Measurements from ENCODE around the gene ZFAND5.
A peak's percentile ranks its signal among the peaks of the same experiment; 100 is the strongest.

ZFAND5 gene

DNA sequence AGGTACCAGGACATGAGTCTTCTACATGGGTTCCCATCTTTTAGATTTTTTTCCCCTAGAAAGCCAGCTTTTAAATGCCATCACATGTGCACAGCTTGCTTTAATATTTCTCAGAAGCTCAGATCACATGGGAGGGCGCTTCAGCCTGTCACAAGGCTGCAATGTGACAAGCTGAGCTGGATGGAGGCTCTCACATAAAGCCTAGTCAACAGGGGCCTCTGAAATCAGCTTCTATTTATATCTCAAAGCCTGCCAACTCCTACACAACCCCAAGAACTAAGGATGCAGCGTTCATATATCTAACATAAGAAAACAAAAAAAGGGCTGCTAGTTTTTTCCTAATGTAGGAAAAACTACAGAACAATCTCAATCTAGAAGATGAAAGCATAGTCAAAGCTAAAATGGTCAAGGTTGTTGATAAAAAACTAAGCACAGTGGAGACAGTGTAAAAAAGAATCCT lies 2.3 kb downstream of the ZFAND5 start:
- DNase-seq: peak; percentile 86

DNA sequence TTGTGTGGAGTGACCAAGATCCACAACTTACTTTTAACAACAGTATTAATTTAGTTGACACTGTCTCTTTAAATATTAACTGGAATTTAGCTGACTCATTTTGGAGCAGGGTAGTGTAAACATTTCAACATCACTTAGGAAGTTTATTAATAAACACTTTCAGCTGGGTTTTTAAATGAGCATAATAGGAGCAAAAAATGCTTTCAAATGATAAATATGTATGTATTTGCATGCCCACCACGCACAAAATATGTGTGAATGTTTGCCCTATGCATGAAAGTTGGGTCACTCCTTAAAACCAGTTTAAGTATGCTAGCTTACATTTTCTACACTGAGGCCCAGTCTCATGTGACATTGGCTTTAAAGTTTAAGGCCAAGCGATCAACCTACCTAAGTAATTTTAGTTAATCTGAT lies 2.9 kb downstream of the ZFAND5 start:
- DNase-seq: peak; percentile 38

DNA sequence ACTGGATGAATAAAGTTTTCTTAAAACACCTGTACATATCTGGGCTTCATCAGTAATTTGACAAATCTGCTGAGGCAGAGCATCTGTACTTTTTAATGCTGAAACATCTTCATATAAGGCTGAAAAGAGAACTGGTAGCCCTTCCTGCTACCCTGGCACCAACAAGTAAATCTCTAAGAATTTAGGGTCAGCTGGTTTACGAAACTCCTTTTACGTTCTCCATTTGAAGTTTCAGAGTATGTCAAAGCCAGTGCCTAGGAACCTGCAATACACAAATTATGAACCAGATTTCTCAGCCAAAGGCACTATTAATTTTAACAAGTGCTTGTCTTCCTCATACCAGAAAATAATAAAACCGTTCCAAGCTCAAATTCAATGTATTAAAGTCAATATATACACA lies 3.8 kb downstream of the ZFAND5 start:
- no peak for DNase-seq

DNA sequence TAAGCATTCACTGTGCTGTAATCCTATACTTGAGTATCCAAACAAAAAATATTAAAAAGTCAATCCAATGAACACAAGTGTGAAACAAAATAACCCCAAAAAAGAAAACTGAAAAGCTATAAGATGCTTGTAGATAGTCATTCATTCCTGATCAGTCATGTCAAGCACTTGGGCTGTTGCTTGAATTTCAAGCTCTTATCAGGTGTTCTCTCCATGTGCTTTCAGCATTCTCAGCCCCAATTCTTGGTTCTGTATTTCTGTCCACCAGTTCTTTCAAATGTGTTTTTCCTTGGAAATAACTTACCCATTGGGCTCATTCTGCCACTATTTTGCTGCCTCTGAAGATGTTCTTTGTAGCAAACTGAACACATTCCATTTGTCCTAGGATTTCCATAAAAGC lies 4.7 kb downstream of the ZFAND5 start:
- no peak for DNase-seq

DNA sequence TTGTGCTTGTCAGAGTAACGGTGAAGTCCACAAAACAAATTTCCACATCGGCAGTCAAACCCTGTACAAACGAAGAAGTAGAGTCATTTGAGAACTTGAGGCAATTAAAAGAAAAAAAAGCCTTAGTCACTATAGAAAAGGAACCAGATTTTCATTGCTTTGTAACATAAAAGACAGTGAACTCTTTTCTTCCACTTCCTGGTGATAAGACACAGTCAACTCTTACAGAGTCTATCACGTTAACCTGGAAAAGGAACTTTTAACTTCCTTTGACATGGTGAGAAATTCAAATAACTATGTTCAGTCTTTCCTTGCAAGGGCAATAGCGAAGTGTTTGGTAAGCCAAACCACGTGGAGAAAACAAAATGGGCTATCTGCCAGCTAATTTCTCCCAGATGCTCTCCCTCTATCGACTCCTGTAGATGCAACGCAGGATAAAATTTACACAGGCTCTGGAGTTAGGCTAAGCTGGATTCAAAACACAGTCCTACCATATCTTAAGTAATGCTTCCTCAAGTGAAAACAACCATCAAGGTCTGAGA lies 8.9 kb downstream of the ZFAND5 start:
- DNase-seq: no peak

DNA sequence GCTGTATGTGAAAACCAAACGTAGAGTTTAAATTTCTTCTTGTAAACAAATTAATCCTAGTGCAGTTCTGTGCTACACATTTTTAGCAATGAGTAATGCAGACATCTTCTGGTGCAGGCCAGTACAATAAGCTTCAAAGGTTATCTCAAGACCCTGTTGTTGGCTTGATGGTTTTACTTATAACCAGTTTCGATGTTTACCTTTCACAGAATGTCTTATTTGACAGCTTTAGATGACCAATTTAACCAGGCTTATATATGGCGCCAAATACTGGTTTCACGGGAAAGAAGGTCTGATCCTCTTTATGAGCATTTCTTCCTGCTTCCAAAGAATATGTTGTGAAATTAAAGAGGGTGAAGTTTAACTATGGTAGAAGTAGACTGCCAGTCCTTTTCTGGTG lies 9.9 kb downstream of the ZFAND5 start:
- no peak for DNase-seq

DNA sequence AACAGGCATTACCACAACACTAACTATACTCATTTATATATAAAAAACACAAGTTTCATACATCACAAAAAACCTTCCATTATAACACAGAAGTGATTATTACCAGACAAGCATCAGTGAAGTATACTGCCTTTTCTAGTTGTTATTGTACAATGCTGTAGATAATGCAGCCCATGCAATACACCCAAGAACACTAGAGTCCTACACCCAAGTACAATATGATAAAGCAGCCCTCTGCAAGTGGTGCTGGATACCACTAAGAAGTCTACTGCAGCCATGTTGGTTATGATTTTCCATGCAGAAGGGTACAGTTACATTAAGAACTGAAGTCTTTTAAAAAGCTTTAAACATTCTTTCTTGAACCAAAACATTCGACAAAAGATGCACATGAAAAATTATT lies 10.3 kb downstream of the ZFAND5 start:
- no peak for DNase-seq

DNA sequence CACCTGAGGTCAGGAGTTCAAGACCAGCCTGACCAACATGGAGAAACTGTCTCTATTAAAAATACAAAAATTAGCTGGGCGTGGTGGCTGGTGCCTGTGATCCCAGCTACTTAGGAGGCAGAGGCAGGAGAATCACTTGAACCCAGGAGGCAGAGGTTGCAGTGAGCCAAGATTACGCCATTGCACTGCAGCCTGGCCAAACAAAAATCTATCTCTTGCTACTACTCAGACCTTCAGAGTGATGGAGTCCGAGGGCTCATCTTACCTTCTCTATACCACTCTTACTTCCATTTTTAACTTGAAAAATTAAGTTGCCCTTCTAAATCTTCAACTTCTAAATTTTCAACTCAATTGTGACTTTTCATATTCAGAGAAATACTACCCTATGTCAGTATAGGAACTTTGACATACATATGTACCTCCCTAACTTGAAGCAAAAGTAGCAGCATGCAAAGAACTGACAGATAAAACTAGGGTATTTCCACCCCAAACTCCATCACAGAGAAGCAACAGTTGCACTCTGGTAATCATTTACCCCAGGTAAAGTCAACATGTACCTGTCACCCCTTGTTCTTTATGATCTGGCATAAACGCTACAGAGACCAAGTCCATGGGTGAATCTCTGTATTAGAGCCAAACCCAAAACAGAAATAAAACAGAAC lies 11.4 kb downstream of the ZFAND5 start:
- DNase-seq: no peak

DNA sequence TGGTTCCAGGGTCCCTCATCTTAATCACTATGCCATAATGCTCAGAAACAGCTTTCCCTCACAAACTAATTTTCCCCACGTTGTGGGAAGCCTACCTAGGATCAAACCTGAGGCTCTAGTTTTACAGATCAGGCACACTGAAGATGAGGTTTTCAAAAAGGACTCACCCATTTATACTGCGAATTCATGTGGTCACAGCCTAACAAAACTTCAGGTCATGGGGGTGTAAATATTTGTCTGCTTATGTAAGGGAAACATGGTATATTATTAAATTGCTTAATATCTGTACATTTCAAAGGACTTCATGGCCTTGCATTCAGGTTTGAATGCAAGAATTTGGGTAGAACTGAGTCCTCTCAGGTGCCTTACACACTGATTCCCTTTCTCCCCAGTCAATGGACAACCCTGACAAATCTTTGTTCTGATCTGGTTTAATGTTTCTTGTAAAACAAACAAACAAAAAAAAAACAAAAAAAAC lies 12.1 kb downstream of the ZFAND5 start:
- DNase-seq: peak; percentile 40

DNA sequence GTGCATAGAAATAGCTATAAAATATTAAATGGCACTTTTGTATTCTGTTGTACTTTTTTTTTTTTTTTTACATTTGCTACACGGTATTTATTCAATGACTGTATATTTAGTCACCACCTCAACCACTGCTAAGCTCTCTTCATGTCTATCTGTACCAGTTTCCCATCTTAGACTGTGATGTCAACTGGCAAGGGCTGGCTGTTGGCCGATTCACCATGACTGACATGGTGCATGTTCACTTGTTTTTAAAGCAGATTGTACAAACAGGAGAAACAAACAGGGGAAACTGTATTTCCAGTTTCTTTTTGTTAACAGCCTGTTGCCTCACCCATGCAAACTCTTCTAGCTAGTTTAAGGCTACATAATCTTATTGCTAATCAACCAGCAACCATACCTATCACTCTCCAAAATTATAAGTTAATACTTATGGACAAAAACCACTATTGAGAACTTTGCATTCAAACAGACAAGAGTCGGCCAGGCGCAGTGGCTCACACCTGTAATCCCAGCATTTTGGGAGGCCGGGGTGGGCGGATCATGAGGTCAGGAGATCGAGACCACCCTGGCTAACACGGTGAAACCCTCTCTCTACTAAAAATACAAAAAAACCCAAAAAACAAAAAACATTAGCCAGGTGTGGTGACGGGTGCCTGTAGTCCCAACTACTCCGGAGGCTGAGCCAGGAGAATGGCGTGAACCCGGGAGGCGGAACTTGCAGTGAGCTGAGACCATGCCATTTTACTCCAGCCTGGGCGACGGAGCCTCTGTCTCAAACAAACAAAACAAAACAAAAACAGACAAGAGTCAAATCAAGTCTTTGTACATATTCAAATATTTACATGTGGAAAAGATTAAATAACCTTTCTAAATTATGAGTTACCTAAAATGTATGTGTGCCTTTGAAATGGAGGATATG lies 13.2 kb downstream of the ZFAND5 start:
- DNase-seq: peak; percentile 90

DNA sequence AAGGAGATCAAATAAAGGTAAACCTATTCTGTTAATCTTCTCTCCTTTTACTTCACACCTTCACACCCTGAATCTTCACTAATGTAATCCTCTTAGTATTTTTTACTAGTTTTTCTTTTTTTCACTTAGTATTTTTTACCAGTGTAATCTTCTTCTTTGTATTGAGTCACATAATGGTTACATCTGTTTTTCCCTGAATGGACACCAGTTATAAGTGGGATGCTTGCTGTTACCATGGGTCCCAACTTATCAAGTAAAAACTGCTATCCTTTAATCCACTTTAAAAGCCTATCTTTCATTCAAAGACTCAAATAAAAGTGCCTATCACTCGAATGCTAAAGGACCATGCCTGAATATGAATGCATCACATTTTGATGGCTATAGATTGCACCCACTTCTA lies 15.1 kb downstream of the ZFAND5 start:
- no peak for DNase-seq

DNA sequence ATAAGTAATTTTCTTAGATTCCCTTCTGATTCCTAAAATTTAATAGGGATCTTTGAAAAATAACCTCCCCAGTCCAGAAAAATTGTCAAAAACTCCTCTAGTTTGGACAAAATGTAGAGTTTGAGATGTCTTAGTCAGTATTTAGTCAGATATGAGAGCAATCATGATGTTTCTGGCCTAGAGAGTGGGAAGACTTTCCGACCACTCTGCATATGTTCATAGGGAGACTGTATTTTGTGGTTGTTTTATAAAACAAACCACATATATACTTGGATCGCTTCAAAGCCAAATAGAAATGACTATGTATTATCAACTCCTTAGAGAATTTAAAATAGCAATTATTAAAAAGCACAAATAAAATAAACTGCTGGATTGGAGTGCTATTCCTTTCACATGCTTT lies 15.8 kb downstream of the ZFAND5 start:
- no peak for DNase-seq

DNA sequence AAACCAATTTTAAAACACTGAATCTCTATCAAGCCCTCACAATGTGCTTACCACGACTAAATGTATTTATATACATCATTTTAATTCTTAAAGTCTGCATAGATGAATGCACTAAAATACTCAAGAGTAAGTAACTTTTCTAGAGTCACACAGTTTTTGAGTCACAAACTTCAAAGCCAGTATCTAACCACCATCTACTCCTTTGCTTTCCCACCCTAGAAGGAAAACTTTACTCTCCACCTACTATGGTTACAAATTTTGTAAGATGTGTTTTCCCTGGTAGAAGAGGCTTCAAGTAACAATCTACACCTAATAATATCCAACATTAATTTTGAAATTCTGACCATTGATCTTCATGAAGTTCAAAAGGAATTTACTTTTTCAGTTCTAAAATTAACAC lies 18.7 kb downstream of the ZFAND5 start:
- no peak for DNase-seq

DNA sequence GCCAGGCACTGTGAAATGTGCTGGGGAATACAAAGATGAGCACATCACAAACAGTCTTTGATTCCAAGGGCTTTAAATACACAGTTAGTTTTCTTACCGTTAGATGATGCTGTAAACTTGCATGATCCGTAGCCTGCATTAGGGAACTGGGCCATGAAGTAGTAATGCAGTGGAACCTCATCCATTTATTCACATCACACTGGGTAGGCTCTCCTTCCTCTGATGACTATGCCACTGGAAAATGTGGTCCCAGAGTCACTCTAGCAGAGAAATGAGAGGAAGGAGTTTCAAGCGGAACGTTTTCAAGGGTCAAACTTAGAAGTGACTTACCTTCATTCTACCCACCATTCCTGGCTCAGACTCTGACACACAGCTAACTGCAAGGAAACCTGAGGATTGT lies 26.4 kb downstream of the ZFAND5 start:
- DNase-seq: no peak

DNA sequence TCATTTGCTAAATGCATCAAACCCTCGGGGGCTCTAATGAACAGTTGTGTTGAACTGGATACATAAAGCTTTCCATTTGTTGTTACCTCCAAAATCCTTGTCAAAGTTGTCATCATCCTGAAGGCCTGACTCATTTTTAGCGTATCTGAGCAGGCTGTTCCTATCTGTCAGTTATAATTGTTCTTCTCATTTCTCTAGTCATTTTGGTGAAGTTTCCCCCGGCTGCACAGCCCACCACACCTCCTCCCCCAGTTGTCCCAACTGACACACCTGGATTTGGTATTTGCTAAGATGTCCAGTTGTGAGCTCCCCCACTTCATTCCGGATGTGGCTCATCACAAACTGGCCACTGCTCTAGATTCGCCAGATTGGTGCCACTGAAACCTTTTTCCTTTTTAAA lies 27.7 kb downstream of the ZFAND5 start:
- no peak for DNase-seq

DNA sequence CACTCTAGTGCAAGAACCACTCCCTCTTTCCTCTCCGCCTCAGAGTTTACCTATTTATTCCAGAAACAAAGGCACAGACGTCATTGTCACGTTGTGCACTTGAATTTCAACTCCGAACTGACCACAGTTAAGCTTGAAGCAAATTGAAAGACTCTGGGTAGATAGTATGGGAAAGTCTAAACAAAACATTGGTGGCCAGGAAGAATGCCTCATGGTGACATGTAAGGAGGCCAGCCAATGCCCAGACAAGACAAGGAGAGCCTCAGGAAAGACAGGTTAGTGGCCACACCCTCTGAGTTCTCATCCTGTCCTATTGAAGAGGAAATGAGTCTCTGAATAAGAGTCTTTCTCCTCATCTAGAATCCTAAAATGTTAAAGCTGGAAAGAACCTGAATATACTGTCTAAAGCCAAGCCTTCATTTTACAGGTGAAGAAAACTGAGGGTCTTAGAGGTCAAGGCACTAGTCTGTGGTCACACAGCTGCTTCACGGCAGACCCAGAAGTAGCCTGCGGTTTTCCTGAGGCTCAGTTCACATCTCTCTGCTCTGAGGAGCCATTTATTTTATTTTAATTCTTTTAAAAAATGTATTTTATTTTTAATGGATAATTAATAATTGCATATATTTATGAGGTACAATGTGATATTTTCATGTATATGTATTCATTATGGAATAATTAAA lies 30.2 kb downstream of the ZFAND5 start:
- no peak for DNase-seq

DNA sequence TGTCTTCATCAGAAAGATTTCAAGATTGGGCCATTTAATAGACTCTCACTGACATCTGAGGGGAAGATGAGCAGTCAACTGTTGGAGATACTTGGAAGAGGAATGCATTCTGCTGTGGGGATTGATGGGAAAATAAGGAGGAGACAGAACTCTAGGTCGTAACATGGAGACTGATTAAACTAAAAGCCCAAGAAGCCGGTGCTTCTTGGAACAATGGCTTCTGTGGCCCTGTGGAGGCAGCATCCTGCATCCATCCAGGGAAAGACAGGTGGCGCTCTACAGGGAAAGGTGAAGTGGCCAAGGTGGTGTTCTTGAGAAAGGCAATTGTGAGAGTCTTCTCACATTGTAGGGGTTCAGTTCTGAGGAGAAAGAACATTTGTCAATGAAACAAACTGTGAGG lies 31.3 kb downstream of the ZFAND5 start:
- no peak for DNase-seq

DNA sequence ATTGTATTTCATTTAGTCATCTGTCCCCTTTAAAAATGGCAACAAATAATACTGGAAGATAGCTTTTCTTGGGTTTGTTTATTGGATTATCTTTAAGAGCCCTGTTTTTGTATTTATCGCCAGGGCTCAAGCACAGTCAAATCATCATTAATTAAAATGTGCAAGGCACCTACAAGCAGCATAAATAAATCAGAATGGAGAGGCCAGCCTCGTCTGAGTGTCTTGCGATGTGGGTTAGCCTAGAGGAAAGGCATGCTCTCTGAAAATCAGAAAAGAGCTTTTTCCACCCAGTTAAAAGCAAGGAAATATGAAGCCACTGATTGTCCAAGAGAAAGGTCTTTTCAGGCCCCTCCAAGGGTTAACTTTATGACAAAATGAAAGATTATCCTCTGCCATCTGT lies 31.8 kb downstream of the ZFAND5 start:
- no peak for DNase-seq

DNA sequence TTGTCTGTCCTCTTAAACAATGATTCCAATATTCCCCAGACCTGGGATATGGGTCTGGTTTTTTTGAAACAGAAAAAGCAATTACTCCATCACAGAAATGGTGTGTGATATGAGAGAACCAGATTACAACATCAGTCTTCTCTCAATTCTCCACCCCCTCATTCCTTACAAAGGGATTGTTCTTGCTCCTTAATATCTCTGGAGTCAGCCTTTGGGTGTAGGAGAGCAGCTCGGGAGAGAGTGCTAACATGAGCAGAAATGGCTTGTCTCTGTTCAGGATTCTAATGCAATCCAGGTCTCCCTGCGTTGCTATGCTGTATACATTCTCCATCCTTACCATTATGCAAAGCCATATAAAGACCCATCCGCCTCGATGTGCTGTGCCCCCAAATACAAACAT lies 32.7 kb downstream of the ZFAND5 start:
- DNase-seq: no peak

DNA sequence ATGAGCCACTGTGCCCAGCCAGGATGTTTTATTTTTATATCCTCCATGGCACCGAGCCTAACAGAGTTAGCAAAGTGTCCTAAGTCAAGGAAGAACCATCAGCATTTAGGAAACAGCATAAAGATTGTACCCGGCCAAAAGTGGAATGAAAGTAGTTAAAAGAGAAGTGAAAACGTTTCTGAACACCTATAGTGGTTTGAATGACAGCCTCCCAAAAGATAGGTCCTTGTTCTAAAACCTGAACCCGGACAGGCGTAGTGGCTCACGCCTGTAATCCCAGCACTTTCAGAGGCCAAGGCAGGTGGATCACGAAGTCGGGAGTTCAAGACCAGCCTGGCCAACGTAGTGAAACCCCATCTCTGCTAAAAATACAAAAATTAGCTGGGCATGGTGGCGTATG lies 37.4 kb downstream of the ZFAND5 start:
- no peak for DNase-seq

DNA sequence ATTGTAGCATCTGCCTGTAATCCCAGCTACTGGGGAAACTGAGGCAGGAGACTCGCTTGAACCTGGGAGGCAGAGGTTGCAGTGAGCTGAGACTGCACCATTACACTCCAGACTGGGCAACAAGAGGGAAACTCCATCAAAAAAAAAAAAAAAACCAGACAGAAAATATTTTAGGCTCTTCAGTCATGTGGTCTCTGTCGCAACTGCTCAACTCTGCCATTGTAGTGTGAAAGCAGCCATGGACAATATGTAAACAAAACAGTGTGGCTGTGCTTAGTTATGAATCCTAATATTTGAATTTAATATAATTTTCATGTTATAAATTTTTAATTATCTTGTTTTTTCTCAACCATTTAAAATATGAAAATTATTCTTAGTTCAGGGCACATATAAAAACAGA lies 38.4 kb downstream of the ZFAND5 start:
- no peak for DNase-seq

DNA sequence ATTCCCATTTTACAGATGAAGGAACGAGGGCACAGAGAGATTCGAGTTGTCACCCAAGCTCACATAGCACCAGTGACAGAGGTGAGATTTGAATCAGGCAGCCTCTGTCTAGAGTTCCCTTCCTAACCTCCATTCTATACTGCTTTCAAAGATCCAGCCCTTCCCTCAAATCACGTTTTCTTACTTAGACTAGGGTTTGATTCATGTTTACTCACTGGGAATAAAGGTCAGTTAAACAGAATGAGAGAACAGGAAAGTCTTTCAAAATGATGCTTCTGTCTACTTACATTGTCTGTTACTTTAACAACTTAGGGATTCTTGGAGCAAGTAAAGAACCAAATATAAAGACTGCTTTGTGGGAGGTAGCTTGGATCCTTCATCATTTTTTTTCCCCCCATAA lies 40.0 kb downstream of the ZFAND5 start:
- DNase-seq: no peak

DNA sequence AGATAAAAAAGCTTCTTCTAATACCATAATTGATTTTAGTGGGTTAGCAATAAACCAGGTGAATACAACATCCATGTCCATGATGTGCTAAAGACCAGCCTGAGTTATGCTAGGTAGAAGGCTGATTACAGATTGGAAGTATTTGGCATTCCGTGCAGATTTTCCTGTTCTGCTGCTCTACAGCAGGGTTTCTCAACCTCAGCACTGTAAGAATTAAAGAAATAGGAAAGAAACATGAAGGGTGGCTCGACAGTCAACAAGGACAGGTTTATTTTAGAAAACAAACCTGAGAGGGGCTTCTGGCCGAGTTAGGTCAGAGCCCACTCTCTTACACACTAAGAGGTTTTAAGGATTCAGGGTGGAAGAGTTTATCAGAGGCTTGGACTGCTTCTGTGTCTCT lies 42.3 kb downstream of the ZFAND5 start:
- no peak for DNase-seq
